ENCODE data around the gene GID4. TPM values are rescaled to one million over a fixed set of nuclear protein-coding genes. Genes with fewer than 3 reads are reported as not detected.

Gene GID4
- total RNA-seq, 1 donor from 2014 or later = 12.2 TPM

- no peaks in the 10 kb centered on the region for H3K36me3 Mint-ChIP-seq (ENCODE audit: low read depth)
- H3K9me3 Mint-ChIP-seq = no peaks in the 10 kb centered on the region
- DNase-seq (ENCODE audit: low read depth, low spot score) = no peak
- TF ChIP-seq, protein P1, sequence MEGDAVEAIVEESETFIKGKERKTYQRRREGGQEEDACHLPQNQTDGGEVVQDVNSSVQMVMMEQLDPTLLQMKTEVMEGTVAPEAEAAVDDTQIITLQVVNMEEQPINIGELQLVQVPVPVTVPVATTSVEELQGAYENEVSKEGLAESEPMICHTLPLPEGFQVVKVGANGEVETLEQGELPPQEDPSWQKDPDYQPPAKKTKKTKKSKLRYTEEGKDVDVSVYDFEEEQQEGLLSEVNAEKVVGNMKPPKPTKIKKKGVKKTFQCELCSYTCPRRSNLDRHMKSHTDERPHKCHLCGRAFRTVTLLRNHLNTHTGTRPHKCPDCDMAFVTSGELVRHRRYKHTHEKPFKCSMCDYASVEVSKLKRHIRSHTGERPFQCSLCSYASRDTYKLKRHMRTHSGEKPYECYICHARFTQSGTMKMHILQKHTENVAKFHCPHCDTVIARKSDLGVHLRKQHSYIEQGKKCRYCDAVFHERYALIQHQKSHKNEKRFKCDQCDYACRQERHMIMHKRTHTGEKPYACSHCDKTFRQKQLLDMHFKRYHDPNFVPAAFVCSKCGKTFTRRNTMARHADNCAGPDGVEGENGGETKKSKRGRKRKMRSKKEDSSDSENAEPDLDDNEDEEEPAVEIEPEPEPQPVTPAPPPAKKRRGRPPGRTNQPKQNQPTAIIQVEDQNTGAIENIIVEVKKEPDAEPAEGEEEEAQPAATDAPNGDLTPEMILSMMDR (conservative IDR thresholded peaks at IDR 0.05) = no peak
- no peaks in the 10 kb centered on the region for H3K27me3 Mint-ChIP-seq (ENCODE audit: low read depth)
- H3K27ac Mint-ChIP-seq (ENCODE audit: unreplicated experiment) = peak overlapping the region; percentile 12
- no peak overlapping the region for H3K4me3 Mint-ChIP-seq
- H3K4me1 Mint-ChIP-seq = peaks cover 13% of the 10 kb centered on the region
These were observed 7.3 kb upstream of the GID4 start for GRCh38 chr17:18031955-18032354.

- DNase-seq (ENCODE audit: low read depth, low spot score) = peak; percentile 25
- H3K4me3 Mint-ChIP-seq = peak overlapping the region; percentile 81
- no peaks in the 10 kb centered on the region for H3K27me3 Mint-ChIP-seq (ENCODE audit: low read depth)
- peaks cover 27% of the 10 kb centered on the region for H3K4me1 Mint-ChIP-seq
- peak overlapping the region; percentile 52 for H3K27ac Mint-ChIP-seq (ENCODE audit: unreplicated experiment)
- no peaks in the 10 kb centered on the region for H3K36me3 Mint-ChIP-seq (ENCODE audit: low read depth)
- TF ChIP-seq, protein P1 (conservative IDR thresholded peaks at IDR 0.05) = peak; percentile 80
- H3K9me3 Mint-ChIP-seq = no peaks in the 10 kb centered on the region
These were observed 5.6 kb upstream of the GID4 start for GRCh38 chr17:18033442-18034099.

- Mint-ChIP-seq H3K9me3 (no peaks in the 10 kb centered on the region), H3K27me3 (ENCODE audit: low read depth) (no peaks in the 10 kb centered on the region), H3K27ac (ENCODE audit: unreplicated experiment) (no peak overlapping the region), H3K4me3 (peak overlapping the region; percentile 32), H3K4me1 (peaks cover 40% of the 10 kb centered on the region), H3K36me3 (ENCODE audit: low read depth) (no peaks in the 10 kb centered on the region)
- TF ChIP-seq, protein P1 (conservative IDR thresholded peaks at IDR 0.05) = no peak
- no peak for DNase-seq (ENCODE audit: low read depth, low spot score)
These were observed 3.5 kb upstream of the GID4 start for GRCh38 chr17:18035704-18036103.

DNA sequence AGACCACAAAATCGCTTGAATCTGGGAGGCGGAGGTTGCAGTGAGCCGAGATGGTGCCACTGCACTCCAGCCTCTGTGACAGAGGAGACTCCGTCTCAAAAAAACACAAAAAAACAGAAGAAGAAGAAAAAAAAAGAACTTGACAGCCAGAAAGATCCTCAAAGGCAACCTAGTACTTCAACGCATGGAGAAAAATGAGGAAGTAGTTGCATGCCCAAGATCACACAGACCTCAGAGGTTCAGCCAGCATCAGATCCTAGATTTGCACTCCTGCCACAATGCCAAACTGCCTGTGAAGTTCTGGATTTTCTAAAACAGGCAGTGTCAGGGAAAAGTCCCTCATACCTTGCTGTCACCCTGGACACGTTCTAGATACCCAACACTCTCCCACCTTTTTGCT, 1.7 kb upstream of the GID4 start:
- TF ChIP-seq, protein P1 (conservative IDR thresholded peaks at IDR 0.05) = no peak
- no peak overlapping the region for H3K27ac Mint-ChIP-seq (ENCODE audit: unreplicated experiment)
- peak overlapping the region; percentile 98 for H3K4me3 Mint-ChIP-seq
- DNase-seq (ENCODE audit: low read depth, low spot score) = no peak
- peaks cover 49% of the 10 kb centered on the region for H3K4me1 Mint-ChIP-seq
- no peaks in the 10 kb centered on the region for H3K9me3 Mint-ChIP-seq
- no peaks in the 10 kb centered on the region for H3K27me3 Mint-ChIP-seq (ENCODE audit: low read depth)
- H3K36me3 Mint-ChIP-seq (ENCODE audit: low read depth) = no peaks in the 10 kb centered on the region

DNA sequence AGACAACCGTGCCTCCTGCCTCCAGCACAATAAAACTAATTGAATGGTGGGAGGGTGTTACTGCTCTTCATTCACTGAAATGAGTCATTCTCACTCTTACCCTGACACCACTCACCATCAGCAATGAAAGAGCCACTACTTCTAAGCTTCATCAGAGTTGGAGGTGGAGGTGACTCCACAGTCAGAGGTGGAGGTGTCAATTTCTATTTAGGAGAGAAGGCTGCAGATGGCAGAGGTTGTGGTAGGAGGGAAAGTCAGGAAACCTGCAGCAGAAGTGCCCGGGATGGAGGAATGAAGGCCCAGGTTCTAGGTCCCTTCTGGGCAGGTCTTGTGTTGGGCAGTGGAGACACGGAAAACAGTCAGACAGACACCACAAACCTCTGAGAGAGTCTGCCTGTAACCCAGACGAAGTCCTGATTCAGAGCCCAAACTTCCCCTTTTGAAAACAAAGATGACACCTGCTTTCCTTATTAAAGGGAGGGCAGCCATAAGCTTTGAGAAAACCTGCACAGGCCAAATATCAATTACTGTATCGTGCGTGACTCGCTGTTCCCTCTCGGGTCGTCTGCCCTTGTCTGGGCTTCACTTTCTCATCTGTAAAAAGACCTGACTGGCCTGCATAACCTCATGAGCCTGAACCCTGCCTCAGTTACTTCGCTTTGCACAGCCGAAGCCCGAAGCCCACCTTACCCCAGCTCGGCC, 908 bp upstream of the GID4 start:
- Mint-ChIP-seq H3K27ac (ENCODE audit: unreplicated experiment) (no peak overlapping the region), H3K36me3 (ENCODE audit: low read depth) (no peaks in the 10 kb centered on the region), H3K27me3 (ENCODE audit: low read depth) (no peaks in the 10 kb centered on the region), H3K4me1 (peaks cover 55% of the 10 kb centered on the region), H3K9me3 (no peaks in the 10 kb centered on the region), H3K4me3 (peak overlapping the region; percentile 98)
- TF ChIP-seq, protein P1 (conservative IDR thresholded peaks at IDR 0.05) = no peak
- no peak for DNase-seq (ENCODE audit: low read depth, low spot score)
